ENCODE data around the gene CPNE7.

CPNE7 gene

DNA sequence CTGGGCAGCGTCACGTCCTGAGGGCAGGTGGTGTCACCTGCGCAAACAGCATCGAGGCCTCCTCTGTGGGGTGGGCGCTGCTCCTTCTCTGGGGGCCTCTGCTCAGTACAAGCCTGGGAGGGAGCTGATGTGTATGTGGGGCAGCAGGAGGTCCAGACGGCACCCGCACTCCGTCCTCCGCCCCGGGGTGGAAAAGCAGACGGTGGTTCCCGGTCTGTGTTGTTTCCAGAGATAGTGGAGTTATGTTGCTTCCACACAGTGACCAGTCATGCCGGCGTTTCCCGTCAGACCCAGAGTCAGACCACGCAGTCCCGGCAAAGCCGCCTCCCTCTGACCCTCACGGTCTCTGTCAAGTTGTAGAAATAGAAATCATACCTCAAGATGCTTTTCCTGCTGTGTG is 28.8 kb upstream of the CPNE7 start:
- Histone ChIP-seq H3K9me2 (replicated peaks; ENCODE audit: low read depth, low read length) (no peaks in the 10 kb centered on the region), H3K9ac (ENCODE audit: low read depth, low read length, poor library complexity, severe bottlenecking) (no peak overlapping the region), H3K4me3 (ENCODE audit: low read length, poor library complexity, severe bottlenecking) (no peak overlapping the region), H3K27me3 (ENCODE audit: insufficient read depth, low read length, poor library complexity, severe bottlenecking) (no peaks in the 10 kb centered on the region), H3K79me2 (ENCODE audit: insufficient read depth, low read length) (no peaks in the 10 kb centered on the region), H3K4me1 (ENCODE audit: insufficient read depth, low read length, poor library complexity, severe bottlenecking) (no peaks in the 10 kb centered on the region), H4K20me1 (ENCODE audit: insufficient read depth, low read length, poor library complexity, severe bottlenecking) (no peaks in the 10 kb centered on the region), H3K4me2 (ENCODE audit: low read depth, low read length, poor library complexity, severe bottlenecking) (no peak overlapping the region), H2AFZ (ENCODE audit: low read length) (no peak overlapping the region), H3K36me3 (ENCODE audit: insufficient read depth, low read length) (no peaks in the 10 kb centered on the region), H3K9me3 (ENCODE audit: insufficient read depth, low read depth, low read length) (no peaks in the 10 kb centered on the region), H3F3A (ENCODE audit: low read depth) (no peaks in the 10 kb centered on the region)
- no peak for TF ChIP-seq EZH2phosphoT487 (IDR thresholded peaks at IDR 0.05; ENCODE audit: borderline replicate concordance)
- TF ChIP-seq, protein P1, sequence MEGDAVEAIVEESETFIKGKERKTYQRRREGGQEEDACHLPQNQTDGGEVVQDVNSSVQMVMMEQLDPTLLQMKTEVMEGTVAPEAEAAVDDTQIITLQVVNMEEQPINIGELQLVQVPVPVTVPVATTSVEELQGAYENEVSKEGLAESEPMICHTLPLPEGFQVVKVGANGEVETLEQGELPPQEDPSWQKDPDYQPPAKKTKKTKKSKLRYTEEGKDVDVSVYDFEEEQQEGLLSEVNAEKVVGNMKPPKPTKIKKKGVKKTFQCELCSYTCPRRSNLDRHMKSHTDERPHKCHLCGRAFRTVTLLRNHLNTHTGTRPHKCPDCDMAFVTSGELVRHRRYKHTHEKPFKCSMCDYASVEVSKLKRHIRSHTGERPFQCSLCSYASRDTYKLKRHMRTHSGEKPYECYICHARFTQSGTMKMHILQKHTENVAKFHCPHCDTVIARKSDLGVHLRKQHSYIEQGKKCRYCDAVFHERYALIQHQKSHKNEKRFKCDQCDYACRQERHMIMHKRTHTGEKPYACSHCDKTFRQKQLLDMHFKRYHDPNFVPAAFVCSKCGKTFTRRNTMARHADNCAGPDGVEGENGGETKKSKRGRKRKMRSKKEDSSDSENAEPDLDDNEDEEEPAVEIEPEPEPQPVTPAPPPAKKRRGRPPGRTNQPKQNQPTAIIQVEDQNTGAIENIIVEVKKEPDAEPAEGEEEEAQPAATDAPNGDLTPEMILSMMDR (conservative IDR thresholded peaks at IDR 0.05; ENCODE audit: low read length) = no peak

DNA sequence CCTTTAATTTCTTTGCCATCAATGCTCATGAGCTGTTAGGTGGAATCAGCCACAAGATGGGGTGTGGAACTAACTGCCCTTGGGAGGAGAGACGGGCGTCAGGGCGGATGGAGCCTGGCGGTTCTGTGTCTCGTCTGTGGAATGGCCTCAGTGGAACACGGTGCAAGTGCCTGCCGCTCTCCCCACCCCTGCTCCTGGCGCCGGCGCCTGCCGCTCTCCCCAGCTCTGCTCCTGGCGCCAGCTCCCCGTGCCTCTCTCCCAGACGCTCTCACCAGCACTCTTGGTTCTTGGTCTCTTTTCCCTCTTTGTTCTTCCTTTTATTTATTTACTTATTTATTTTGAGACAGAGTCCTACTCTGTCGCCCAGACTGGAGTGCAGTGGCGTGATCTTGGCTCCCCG is 28.3 kb upstream of the CPNE7 start:
- Histone ChIP-seq H3K4me2 (ENCODE audit: low read depth, low read length, poor library complexity, severe bottlenecking) (no peak overlapping the region), H3K9ac (ENCODE audit: low read depth, low read length, poor library complexity, severe bottlenecking) (no peak overlapping the region), H3K9me2 (replicated peaks; ENCODE audit: low read depth, low read length) (no peaks in the 10 kb centered on the region), H4K20me1 (ENCODE audit: insufficient read depth, low read length, poor library complexity, severe bottlenecking) (no peaks in the 10 kb centered on the region), H3K36me3 (ENCODE audit: insufficient read depth, low read length) (no peaks in the 10 kb centered on the region), H3K79me2 (ENCODE audit: insufficient read depth, low read length) (no peaks in the 10 kb centered on the region), H3K4me3 (ENCODE audit: low read length, poor library complexity, severe bottlenecking) (no peak overlapping the region), H2AFZ (ENCODE audit: low read length) (no peak overlapping the region), H3K4me1 (ENCODE audit: insufficient read depth, low read length, poor library complexity, severe bottlenecking) (no peaks in the 10 kb centered on the region), H3K27me3 (ENCODE audit: insufficient read depth, low read length, poor library complexity, severe bottlenecking) (no peaks in the 10 kb centered on the region), H3F3A (ENCODE audit: low read depth) (no peaks in the 10 kb centered on the region), H3K9me3 (ENCODE audit: insufficient read depth, low read depth, low read length) (no peaks in the 10 kb centered on the region)
- TF ChIP-seq, protein P1 (conservative IDR thresholded peaks at IDR 0.05; ENCODE audit: low read length) = no peak
- TF ChIP-seq EZH2phosphoT487 (IDR thresholded peaks at IDR 0.05; ENCODE audit: borderline replicate concordance) = no peak

DNA sequence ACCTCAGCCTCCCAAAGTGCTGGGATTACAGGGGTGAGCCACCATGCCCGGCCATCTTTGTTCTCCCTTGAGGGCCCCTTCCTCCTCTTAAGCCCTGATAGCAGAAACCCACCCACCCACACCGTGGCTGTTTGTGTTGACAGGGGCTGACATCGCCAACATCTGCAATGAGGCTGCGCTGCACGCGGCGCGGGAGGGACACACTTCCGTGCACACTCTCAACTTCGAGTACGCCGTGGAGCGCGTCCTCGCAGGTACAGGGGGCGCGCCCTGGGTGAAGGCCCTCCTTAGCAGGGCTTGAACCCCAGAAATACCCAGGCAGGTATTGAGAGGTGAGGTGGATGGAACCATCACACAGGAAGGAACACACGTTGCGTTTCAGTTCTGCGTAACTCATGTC is 27.7 kb upstream of the CPNE7 start:
- Histone ChIP-seq H3K4me3 (ENCODE audit: low read length, poor library complexity, severe bottlenecking) (no peak overlapping the region), H3K9ac (ENCODE audit: low read depth, low read length, poor library complexity, severe bottlenecking) (no peak overlapping the region), H3K4me1 (ENCODE audit: insufficient read depth, low read length, poor library complexity, severe bottlenecking) (no peaks in the 10 kb centered on the region), H4K20me1 (ENCODE audit: insufficient read depth, low read length, poor library complexity, severe bottlenecking) (no peaks in the 10 kb centered on the region), H2AFZ (ENCODE audit: low read length) (no peak overlapping the region), H3K9me2 (replicated peaks; ENCODE audit: low read depth, low read length) (no peaks in the 10 kb centered on the region), H3K4me2 (ENCODE audit: low read depth, low read length, poor library complexity, severe bottlenecking) (no peak overlapping the region), H3K9me3 (ENCODE audit: insufficient read depth, low read depth, low read length) (no peaks in the 10 kb centered on the region), H3F3A (ENCODE audit: low read depth) (no peaks in the 10 kb centered on the region), H3K36me3 (ENCODE audit: insufficient read depth, low read length) (no peaks in the 10 kb centered on the region), H3K79me2 (ENCODE audit: insufficient read depth, low read length) (no peaks in the 10 kb centered on the region), H3K27me3 (ENCODE audit: insufficient read depth, low read length, poor library complexity, severe bottlenecking) (no peaks in the 10 kb centered on the region)
- TF ChIP-seq, protein P1 (conservative IDR thresholded peaks at IDR 0.05; ENCODE audit: low read length) = no peak
- TF ChIP-seq EZH2phosphoT487 (IDR thresholded peaks at IDR 0.05; ENCODE audit: borderline replicate concordance) = no peak
